ENCODE results near the gene LIN54.

Gene LIN54

GRCh38 chr4:82934441-82934840 lies 76.2 kb downstream of the LIN54 start:
- Histone ChIP-seq H3K27me3 (ENCODE audit: insufficient read depth, low read length, poor library complexity, severe bottlenecking) (no peaks in the 10 kb centered on the region), H4K20me1 (ENCODE audit: insufficient read depth, low read length, poor library complexity, severe bottlenecking) (no peaks in the 10 kb centered on the region), H3K4me1 (ENCODE audit: insufficient read depth, low read length, poor library complexity, severe bottlenecking) (no peaks in the 10 kb centered on the region), H3K9me2 (replicated peaks; ENCODE audit: low read depth, low read length) (no peaks in the 10 kb centered on the region), H3K9ac (ENCODE audit: low read depth, low read length, poor library complexity, severe bottlenecking) (no peak overlapping the region), H3K9me3 (ENCODE audit: insufficient read depth, low read depth, low read length) (no peaks in the 10 kb centered on the region), H3K4me2 (ENCODE audit: low read depth, low read length, poor library complexity, severe bottlenecking) (no peak overlapping the region), H3K4me3 (ENCODE audit: low read length, poor library complexity, severe bottlenecking) (no peak overlapping the region), H3F3A (ENCODE audit: low read depth) (no peaks in the 10 kb centered on the region), H3K36me3 (ENCODE audit: insufficient read depth, low read length) (peaks cover 80% of the 10 kb centered on the region), H3K79me2 (ENCODE audit: insufficient read depth, low read length) (no peaks in the 10 kb centered on the region), H2AFZ (ENCODE audit: low read length) (no peak overlapping the region)
- TF ChIP-seq EZH2phosphoT487 (IDR thresholded peaks at IDR 0.05; ENCODE audit: borderline replicate concordance) (no peak), CTCF (conservative IDR thresholded peaks at IDR 0.05; ENCODE audit: low read length) (no peak)

DNA sequence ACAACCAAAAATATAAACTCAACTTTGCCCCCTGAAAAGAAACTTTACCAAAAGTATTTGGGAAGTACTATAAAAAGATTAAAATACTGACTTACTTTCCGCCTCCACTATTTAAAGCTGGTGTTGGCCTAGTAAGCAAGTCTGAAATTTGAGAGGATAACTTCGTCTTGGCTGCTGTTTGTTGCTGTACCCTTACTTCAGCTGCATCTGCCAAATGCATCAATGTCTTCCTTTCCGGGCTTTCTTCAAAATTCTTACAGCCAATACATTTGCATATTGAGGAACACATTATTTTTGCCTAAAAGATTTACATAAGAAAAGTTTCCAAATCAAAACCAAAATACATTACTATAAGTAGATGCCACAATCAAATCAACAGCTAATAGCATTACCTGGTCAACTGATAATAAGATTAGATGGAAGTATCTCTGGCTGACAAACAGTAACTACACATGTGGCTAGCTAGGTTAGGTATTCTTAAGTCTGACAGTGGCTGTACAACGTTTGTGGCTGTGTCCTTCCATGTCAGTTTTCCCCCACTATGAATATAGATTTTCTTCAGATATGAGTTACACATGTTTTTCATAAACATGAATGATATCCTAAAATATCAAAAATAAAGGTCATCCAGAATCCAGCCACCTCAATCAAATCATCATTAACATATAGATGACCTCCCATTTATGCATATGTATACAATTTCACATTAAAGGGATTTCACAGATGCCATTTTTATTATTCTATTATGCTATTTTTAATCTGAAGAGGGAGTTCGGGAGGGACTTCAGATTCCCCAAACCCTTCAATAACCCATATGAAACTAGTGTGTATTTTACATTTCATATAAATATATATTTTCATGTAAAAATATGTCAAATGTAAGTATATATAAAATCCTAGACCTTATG lies 79.5 kb downstream of the LIN54 start:
- Histone ChIP-seq H3K27me3 (ENCODE audit: insufficient read depth, low read length, poor library complexity, severe bottlenecking) (no peaks in the 10 kb centered on the region), H3K4me1 (ENCODE audit: insufficient read depth, low read length, poor library complexity, severe bottlenecking) (no peaks in the 10 kb centered on the region), H3K4me2 (ENCODE audit: low read depth, low read length, poor library complexity, severe bottlenecking) (no peak overlapping the region), H3K9me2 (replicated peaks; ENCODE audit: low read depth, low read length) (no peaks in the 10 kb centered on the region), H3K79me2 (ENCODE audit: insufficient read depth, low read length) (no peaks in the 10 kb centered on the region), H3K36me3 (ENCODE audit: insufficient read depth, low read length) (peaks cover 59% of the 10 kb centered on the region; the same call in 1 of the 2 replicates), H2AFZ (ENCODE audit: low read length) (no peak overlapping the region), H3K4me3 (ENCODE audit: low read length, poor library complexity, severe bottlenecking) (no peak overlapping the region), H3K9me3 (ENCODE audit: insufficient read depth, low read depth, low read length) (no peaks in the 10 kb centered on the region), H3F3A (ENCODE audit: low read depth) (no peaks in the 10 kb centered on the region), H3K9ac (ENCODE audit: low read depth, low read length, poor library complexity, severe bottlenecking) (no peak overlapping the region), H4K20me1 (ENCODE audit: insufficient read depth, low read length, poor library complexity, severe bottlenecking) (no peaks in the 10 kb centered on the region)
- no peak for TF ChIP-seq CTCF (conservative IDR thresholded peaks at IDR 0.05; ENCODE audit: low read length)
- TF ChIP-seq EZH2phosphoT487 (IDR thresholded peaks at IDR 0.05; ENCODE audit: borderline replicate concordance): no peak

GRCh38 chr4:82921795-82922194 lies 88.8 kb downstream of the LIN54 start:
- Histone ChIP-seq H3F3A (ENCODE audit: low read depth) (no peaks in the 10 kb centered on the region), H3K27me3 (ENCODE audit: insufficient read depth, low read length, poor library complexity, severe bottlenecking) (no peaks in the 10 kb centered on the region), H3K9me2 (replicated peaks; ENCODE audit: low read depth, low read length) (no peaks in the 10 kb centered on the region), H3K4me1 (ENCODE audit: insufficient read depth, low read length, poor library complexity, severe bottlenecking) (no peaks in the 10 kb centered on the region), H3K9me3 (ENCODE audit: insufficient read depth, low read depth, low read length) (no peaks in the 10 kb centered on the region), H3K79me2 (ENCODE audit: insufficient read depth, low read length) (no peaks in the 10 kb centered on the region), H4K20me1 (ENCODE audit: insufficient read depth, low read length, poor library complexity, severe bottlenecking) (no peaks in the 10 kb centered on the region), H3K4me2 (ENCODE audit: low read depth, low read length, poor library complexity, severe bottlenecking) (no peak overlapping the region), H2AFZ (ENCODE audit: low read length) (no peak overlapping the region), H3K9ac (ENCODE audit: low read depth, low read length, poor library complexity, severe bottlenecking) (no peak overlapping the region), H3K4me3 (ENCODE audit: low read length, poor library complexity, severe bottlenecking) (no peak overlapping the region), H3K36me3 (ENCODE audit: insufficient read depth, low read length) (peaks cover 14% of the 10 kb centered on the region; the same call in 1 of the 2 replicates)
- no peak for TF ChIP-seq CTCF (conservative IDR thresholded peaks at IDR 0.05; ENCODE audit: low read length)
- TF ChIP-seq EZH2phosphoT487 (IDR thresholded peaks at IDR 0.05; ENCODE audit: borderline replicate concordance): no peak
